Epithelial cell of proximal tubule (primary cell): Measurements from ENCODE around the gene NT5M. TPM values are rescaled to one million over a fixed set of nuclear protein-coding genes. Genes with fewer than 3 reads are reported as not detected.

Source experiments
- DNase-seq: peaks from one replicate; pipeline ENCODE4 v3.0.0-alpha.2; 2011; ENCODE audit warnings: low read depth
- H3K4me3 ChIP-seq: 2 replicates; pipeline ENCODE4 v1.5.1; 2011; ENCODE audit warnings: low read depth, mild to moderate bottlenecking, low read length
- CTCF ChIP-seq: conservative IDR thresholded peaks from 2 replicates; pipeline ENCODE4 v1.5.1; 2012; ENCODE audit warnings: low read depth, mild to moderate bottlenecking, low read length
- total RNA-seq: library from RNA; depleted of rRNA; stranded (reverse); fragments of >200 nt; gene quantifications from 2 replicates; pipeline ENCODE4 v1.2.3, GENCODE V29; 2015

NT5M gene
- total RNA-seq, 1 donor from 2014 or later, result 38.7 TPM

DNA sequence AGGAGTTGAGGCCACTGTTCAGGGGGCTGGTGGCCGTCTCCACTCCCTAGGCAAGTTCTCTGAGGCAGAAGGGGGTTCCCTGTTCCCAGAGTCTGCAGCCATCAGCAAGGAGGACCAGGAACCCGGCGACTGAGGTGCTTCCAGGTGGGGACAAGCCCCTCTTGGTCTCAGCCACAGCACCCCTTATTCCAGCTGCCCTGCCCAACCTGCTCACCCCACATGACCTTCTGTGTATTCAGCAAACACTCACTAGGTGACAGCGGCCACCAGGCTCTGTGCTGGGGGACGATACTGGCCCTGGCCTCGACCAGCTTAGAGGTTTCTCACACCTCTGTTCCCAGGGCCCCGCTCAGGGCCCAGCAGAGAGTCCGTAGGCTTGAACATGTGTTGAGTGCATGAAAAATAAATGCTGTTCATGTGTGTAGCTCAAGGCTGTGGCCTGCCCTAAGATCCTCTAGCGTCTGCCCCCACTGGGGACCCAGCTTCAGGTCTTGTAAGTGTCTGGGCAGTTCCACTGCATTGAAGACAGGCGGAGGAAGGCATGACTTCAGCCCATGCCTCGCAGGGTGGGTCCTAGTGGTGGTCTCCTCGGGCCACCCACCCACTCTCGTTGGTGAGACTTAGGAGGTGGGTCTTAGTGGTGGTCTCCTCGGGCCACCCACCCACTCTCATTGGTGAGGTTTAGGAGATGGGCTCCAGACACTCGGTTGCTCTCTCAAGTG, 44.2 kb downstream of the NT5M start:
- no peak for TF ChIP-seq CTCF
- no peak for DNase-seq
- H3K4me3 ChIP-seq, result no peak overlapping the region

- TF ChIP-seq CTCF, result no peak
- H3K4me3 ChIP-seq, result no peak overlapping the region
- no peak for DNase-seq
Observed at GRCh38 chr17:17347956-17348871, 45.0 kb downstream of the NT5M start.

DNA sequence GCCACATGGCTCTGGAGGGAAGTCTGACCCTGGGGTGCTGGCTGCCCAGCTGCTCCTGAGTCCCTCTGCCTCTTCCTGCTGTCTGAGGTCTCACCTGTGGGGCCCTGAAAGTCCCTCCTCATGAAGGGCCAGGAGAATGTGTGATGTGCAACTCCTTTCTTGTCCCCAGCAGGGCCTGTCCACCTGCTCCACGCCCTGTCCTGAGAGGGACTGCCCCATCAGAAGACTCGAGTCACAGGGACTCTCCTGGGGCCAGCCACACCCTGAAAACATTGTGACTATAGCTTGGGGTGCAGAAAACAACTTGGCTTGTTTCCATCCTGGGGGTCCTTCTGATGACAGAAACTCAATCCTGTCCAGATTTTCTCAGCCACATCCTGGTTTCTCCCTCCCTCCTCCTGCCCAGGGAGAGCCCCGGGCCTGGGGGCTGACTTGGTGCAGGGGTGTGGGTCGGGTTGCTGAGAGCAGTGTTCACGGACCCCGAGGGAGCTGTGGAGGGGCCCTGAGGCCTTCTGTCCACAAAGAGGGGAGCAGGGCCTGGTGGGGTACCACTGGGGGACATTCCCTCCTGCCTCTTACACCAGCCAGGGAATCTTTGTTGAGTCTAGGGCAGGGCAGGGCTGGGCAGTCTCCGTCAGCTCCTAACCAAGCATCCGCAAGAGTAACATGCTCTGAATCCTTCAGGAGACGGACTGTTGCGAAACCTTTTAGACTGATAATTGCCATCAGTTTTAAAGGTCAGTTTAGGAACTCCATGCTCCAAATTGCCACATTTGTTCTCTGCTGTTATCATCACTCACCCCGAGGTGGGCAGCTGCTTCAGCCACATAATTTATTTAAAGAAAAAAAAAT, 45.9 kb downstream of the NT5M start:
- no peak for DNase-seq
- no peak for TF ChIP-seq CTCF
- no peak overlapping the region for H3K4me3 ChIP-seq

- TF ChIP-seq CTCF, result no peak
- H3K4me3 ChIP-seq, result no peak overlapping the region
- DNase-seq, result no peak
Observed at GRCh38 chr17:17349724-17350106, 46.5 kb downstream of the NT5M start.

DNA sequence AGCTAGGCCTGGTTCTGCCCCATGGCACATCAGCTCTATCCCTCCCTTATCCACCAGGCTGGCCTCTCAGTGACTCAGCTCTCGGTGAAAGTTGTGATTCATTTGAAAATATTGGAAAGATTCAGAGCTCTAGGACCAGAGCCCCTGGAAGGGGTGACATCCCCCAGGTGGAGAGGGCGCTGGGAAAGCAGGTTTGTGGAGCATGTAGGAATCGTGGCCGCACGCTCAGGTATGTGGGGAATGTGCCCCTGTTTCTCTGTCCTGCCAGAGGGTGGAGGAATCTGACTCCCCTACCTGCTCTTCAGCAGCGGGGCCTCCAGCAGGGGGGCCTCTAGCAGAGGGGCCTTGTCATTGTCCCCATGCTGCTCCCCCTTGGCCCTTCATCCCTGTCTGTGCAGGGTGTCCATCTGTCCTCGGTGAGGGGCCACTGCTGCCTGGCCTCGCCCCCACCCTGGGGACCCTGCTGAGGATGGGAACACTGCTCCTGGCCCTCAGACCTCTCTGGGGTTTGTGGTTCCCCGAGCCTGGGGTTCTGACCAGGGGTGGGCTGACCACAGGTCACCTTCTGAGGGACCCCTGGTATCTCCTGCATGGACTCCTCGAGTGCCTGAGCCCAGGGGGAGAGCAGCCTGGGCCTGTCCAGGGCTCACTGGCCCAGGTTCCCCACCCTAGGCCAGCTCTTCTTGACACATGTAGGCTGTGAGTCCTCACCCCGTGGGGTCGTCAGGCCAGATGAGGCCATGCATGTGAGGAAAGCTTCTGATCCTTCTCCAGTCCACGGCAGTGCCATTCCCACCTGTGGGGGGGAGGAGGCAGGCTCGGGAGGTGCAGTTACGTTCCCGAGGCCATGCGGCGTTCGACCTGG, 47.5 kb downstream of the NT5M start:
- no peak for DNase-seq
- TF ChIP-seq CTCF, result peak; percentile 6
- no peak overlapping the region for H3K4me3 ChIP-seq

GRCh38 chr17:17351356-17351891, 48.3 kb downstream of the NT5M start:
- no peak for TF ChIP-seq CTCF
- H3K4me3 ChIP-seq, result no peak overlapping the region
- DNase-seq, result no peak
